ENCODE data around the gene THAP9.
A peak's percentile ranks its signal among the peaks of the same experiment; 100 is the strongest.

THAP9 gene

GRCh38 chr4:82890901-82891706, 9.4 kb upstream of the THAP9 start, which contains the start of gene SEC31A:
Gene SEC31A, minus strand, starts transcription at chr4:82891153. Its CDS starts 9,217 bp downstream, at chr4:82881936.
- peak; percentile 94 for ATAC-seq
- TF ChIP-seq ESRRG (CRISPR knock-in tag; IDR thresholded peaks at IDR 0.05) (0 out of 2 replicates have a peak, but pooled peaks have one; percentile 19), ZNF8 (CRISPR knock-in tag; IDR thresholded peaks at IDR 0.05) (no peak), SNAI2 (CRISPR knock-in tag; IDR thresholded peaks at IDR 0.05) (no peak), CSDC2 (CRISPR knock-in tag; IDR thresholded peaks at IDR 0.05) (no peak), PATZ1 (CRISPR knock-in tag; IDR thresholded peaks at IDR 0.05; ENCODE audit: borderline replicate concordance) (no peak), TSHZ2 (CRISPR knock-in tag; IDR thresholded peaks at IDR 0.05) (0 out of 2 replicates have a peak, but pooled peaks have one; percentile 39), PPARA (CRISPR knock-in tag; IDR thresholded peaks at IDR 0.05; ENCODE audit: borderline replicate concordance) (no peak), ZFP30 (CRISPR knock-in tag; IDR thresholded peaks at IDR 0.05) (no peak), ZFP3 (CRISPR knock-in tag; IDR thresholded peaks at IDR 0.05) (0 out of 2 replicates have a peak, but pooled peaks have one; percentile 46), TCF4 (CRISPR knock-in tag; IDR thresholded peaks at IDR 0.05; ENCODE audit: borderline replicate concordance) (peak; percentile 49; the same call in 1 of the 2 replicates), GLIS3 (CRISPR knock-in tag; IDR thresholded peaks at IDR 0.05) (no peak; the same call in 1 of the 2 replicates), BACH2 (CRISPR knock-in tag; IDR thresholded peaks at IDR 0.05; ENCODE audit: borderline replicate concordance) (no peak), CSRNP3 (CRISPR knock-in tag; IDR thresholded peaks at IDR 0.05) (peak; percentile 63; the same call in 1 of the 2 replicates)

- TF ChIP-seq BACH2 (CRISPR knock-in tag; IDR thresholded peaks at IDR 0.05; ENCODE audit: borderline replicate concordance) (no peak), ZC3H10 (CRISPR knock-in tag; IDR thresholded peaks at IDR 0.05) (no peak), ESRRG (CRISPR knock-in tag; IDR thresholded peaks at IDR 0.05) (no peak), TCF4 (CRISPR knock-in tag; IDR thresholded peaks at IDR 0.05; ENCODE audit: borderline replicate concordance) (no peak), CSRNP3 (CRISPR knock-in tag; IDR thresholded peaks at IDR 0.05) (no peak), GLIS3 (CRISPR knock-in tag; IDR thresholded peaks at IDR 0.05) (no peak)
- peak; percentile 14 for ATAC-seq
Measured at GRCh38 chr4:82891707-82892466, 8.6 kb upstream of the THAP9 start.

- TF ChIP-seq SNAI2 (CRISPR knock-in tag; IDR thresholded peaks at IDR 0.05) = no peak
- no peak for TF ChIP-seq BACH2 (CRISPR knock-in tag; IDR thresholded peaks at IDR 0.05; ENCODE audit: borderline replicate concordance)
- no peak for TF ChIP-seq RARB (CRISPR knock-in tag; IDR thresholded peaks at IDR 0.05)
- TF ChIP-seq ARNTL (CRISPR knock-in tag; IDR thresholded peaks at IDR 0.05; ENCODE audit: borderline replicate concordance, low read depth) = no peak
- TF ChIP-seq PATZ1 (CRISPR knock-in tag; IDR thresholded peaks at IDR 0.05; ENCODE audit: borderline replicate concordance) = no peak; the same call in 1 of the 2 replicates
- ATAC-seq = no peak
Measured at GRCh38 chr4:82892467-82892802, 8.1 kb upstream of the THAP9 start.
